HepG2 (cell line): ENCODE measurements around the gene LTK.

ENCODE experiments used
- DPF2 ChIP-seq: sonication (generic); formaldehyde crosslinking; IDR thresholded peaks from 2 replicates; pipeline ENCODE4 v1.4.0; 2020; ENCODE audit warnings: mild to moderate bottlenecking, low read depth, missing genetic modification reagents, borderline replicate concordance
- FOSL1 ChIP-seq: sonication (generic); formaldehyde crosslinking; IDR thresholded peaks from 2 replicates; pipeline ENCODE4 v1.9.0; 2021; ENCODE audit warnings: missing genetic modification reagents, borderline replicate concordance
- HMG20B ChIP-seq: conservative IDR thresholded peaks from 2 replicates; pipeline ENCODE4 v1.6.1; 2016; ENCODE audit warnings: missing genetic modification reagents, missing compliant biosample characterization
- HNRNPH1 ChIP-seq: fragments of 200-400 bp; formaldehyde crosslinking; optimal IDR thresholded peaks from 2 replicates; pipeline ENCODE3; 2017; ENCODE audit warnings: mild to moderate bottlenecking, low read depth, low read length
- HOXD1 ChIP-seq: sonication (generic); formaldehyde crosslinking; IDR thresholded peaks from 2 replicates; pipeline ENCODE4 v1.5.0; 2020; ENCODE audit warnings: missing genetic modification reagents
- POLR2A ChIP-seq, 2 experiments: IDR thresholded peaks; 2 replicates each; pipeline ENCODE4 v1.6.1; 2011; ENCODE audit warnings: low read depth in 2 of 2, low read length in 2 of 2, mild to moderate bottlenecking in 1 of 2, moderate library complexity in 1 of 2; ENCODE audit not compliant: insufficient read depth in 1 of 2
- PRMT3 ChIP-seq: sonication (generic); formaldehyde crosslinking; IDR thresholded peaks from 2 replicates; pipeline ENCODE4 v1.8.1; 2022; ENCODE audit warnings: low read depth, mild to moderate bottlenecking, moderate library complexity, missing genetic modification reagents, borderline replicate concordance
- RFX5 ChIP-seq: IDR thresholded peaks from 2 replicates; pipeline ENCODE4 v1.6.1; 2011; ENCODE audit warnings: low read depth, low read length, improper control_type of control experiment
- ZNF143 ChIP-seq: sonication (generic); formaldehyde crosslinking; IDR thresholded peaks from 2 replicates; pipeline ENCODE4 v1.4.0; 2020; ENCODE audit warnings: missing genetic modification reagents
- ZNF468 ChIP-seq: sonication (generic); formaldehyde crosslinking; IDR thresholded peaks from 2 replicates; pipeline ENCODE4 v1.8.0; 2022; ENCODE audit warnings: mild to moderate bottlenecking, moderate library complexity, missing genetic modification reagents
- TF ChIP-seq, protein P1 (sequence below): sonication (generic); formaldehyde crosslinking; IDR thresholded peaks from 2 replicates; pipeline ENCODE4 v1.9.0; 2021; ENCODE audit warnings: missing genetic modification reagents, mild to moderate bottlenecking, borderline replicate concordance
- TF ChIP-seq, protein P2 (sequence below): sonication (generic); formaldehyde crosslinking; conservative IDR thresholded peaks from 2 replicates; pipeline ENCODE4 v1.8.0; 2022; ENCODE audit warnings: mild to moderate bottlenecking, moderate library complexity, missing genetic modification reagents
- TF ChIP-seq, protein P3 (sequence below): sonication (generic); formaldehyde crosslinking; IDR thresholded peaks from 2 replicates; pipeline ENCODE4 v1.8.1; 2022; ENCODE audit warnings: mild to moderate bottlenecking, missing genetic modification reagents

DNA sequence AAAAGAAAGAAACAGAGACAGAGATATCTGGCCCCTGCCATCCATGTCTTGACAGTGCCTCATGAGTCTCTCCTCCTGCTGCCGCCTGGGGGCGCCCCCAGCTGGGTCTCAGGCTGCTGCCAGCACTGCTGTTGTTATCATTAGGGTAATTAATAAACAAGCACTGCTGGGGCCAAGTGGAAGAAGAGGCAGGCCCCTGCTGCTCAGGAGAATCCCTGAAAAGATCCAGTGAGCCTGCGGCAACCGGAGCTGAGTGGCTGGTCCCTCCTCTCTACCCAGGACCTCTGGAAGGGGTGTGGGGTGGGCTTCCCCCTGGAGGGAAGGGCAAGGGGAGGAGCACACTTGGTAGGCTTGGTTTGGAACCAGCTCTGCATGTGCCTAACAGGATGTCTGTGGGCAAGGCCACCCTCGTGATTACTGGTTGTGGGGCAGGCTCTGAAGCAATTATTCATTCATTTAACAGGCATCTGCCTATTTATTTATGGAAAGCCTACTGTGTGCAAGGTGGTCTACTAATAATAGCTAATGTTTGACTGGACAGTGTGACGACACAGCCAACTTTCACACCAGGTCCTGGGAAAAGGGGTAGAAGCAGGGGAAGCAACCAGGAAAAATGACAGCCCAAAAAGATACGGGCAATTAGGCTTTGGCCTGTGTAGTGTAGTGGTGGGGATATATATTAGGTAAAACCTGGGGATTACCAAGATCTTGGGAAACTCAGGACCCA, 44.2 kb upstream of the LTK start:
- TF ChIP-seq FOSL1 (CRISPR knock-in tag) (no peak), POLR2A (IDR thresholded peaks at IDR 0.05; ENCODE audit: insufficient read depth in 1 of 2, low read depth in 2 of 2, low read length in 2 of 2) (no peak), DPF2 (no peak), PRMT3 (no peak), RFX5 (no peak), HNRNPH1 (no peak), ZNF468 (CRISPR knock-in tag) (no peak), HMG20B (no peak), ZNF143 (CRISPR knock-in tag) (no peak), HOXD1 (CRISPR knock-in tag) (no peak)
- TF ChIP-seq, protein P1, sequence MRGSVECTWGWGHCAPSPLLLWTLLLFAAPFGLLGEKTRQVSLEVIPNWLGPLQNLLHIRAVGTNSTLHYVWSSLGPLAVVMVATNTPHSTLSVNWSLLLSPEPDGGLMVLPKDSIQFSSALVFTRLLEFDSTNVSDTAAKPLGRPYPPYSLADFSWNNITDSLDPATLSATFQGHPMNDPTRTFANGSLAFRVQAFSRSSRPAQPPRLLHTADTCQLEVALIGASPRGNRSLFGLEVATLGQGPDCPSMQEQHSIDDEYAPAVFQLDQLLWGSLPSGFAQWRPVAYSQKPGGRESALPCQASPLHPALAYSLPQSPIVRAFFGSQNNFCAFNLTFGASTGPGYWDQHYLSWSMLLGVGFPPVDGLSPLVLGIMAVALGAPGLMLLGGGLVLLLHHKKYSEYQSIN (CRISPR knock-in tag) = no peak
- TF ChIP-seq, protein P2, sequence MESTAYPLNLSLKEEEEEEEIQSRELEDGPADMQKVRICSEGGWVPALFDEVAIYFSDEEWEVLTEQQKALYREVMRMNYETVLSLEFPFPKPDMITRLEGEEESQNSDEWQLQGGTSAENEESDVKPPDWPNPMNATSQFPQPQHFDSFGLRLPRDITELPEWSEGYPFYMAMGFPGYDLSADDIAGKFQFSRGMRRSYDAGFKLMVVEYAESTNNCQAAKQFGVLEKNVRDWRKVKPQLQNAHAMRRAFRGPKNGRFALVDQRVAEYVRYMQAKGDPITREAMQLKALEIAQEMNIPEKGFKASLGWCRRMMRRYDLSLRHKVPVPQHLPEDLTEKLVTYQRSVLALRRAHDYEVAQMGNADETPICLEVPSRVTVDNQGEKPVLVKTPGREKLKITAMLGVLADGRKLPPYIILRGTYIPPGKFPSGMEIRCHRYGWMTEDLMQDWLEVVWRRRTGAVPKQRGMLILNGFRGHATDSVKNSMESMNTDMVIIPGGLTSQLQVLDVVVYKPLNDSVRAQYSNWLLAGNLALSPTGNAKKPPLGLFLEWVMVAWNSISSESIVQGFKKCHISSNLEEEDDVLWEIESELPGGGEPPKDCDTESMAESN (CRISPR knock-in tag) = no peak
- TF ChIP-seq, protein P3, sequence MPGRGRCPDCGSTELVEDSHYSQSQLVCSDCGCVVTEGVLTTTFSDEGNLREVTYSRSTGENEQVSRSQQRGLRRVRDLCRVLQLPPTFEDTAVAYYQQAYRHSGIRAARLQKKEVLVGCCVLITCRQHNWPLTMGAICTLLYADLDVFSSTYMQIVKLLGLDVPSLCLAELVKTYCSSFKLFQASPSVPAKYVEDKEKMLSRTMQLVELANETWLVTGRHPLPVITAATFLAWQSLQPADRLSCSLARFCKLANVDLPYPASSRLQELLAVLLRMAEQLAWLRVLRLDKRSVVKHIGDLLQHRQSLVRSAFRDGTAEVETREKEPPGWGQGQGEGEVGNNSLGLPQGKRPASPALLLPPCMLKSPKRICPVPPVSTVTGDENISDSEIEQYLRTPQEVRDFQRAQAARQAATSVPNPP (CRISPR knock-in tag) = no peak
